Gastroesophageal sphincter (tissue), 4 donors: ENCODE measurements around the gene CERKL. TPM values are rescaled to one million over a fixed set of nuclear protein-coding genes. Genes with fewer than 3 reads are reported as not detected.

Source experiments
- ATAC-seq: fragments of 150-250 bp; one replicate; pipeline ENCODE4 v1.9.1; 2016; ENCODE audit warnings: mild to moderate bottlenecking, moderate library complexity
- H3K27ac ChIP-seq, 4 donors: fragments of 200-600 bp; sonication (generic) in 3 of 4; 1 replicate in 3 of 4; 2 replicates in 1 of 4; pipeline ENCODE4 v1.5.1; 2016 to 2019
- H3K27me3 ChIP-seq: fragments of 200-600 bp; sonication (generic); one replicate; pipeline ENCODE4 v1.5.1; 2019
- H3K36me3 ChIP-seq, 2 donors: fragments of 200-600 bp; sonication (generic); one replicate each; pipeline ENCODE4 v1.5.1; 2019; ENCODE audit warnings: control low read depth in 1 of 2
- H3K4me1 ChIP-seq, 3 donors: fragments of 200-600 bp; sonication (generic); 1 replicate in 2 of 3; 2 replicates in 1 of 3; pipeline ENCODE4 v1.5.1; 2016 to 2019; ENCODE audit warnings: control low read depth in 2 of 3
- H3K4me3 ChIP-seq, 2 donors: fragments of 200-600 bp; sonication (generic); one replicate each; pipeline ENCODE4 v1.5.1; 2019; ENCODE audit warnings: mild to moderate bottlenecking in 1 of 2, moderate library complexity in 1 of 2
- H3K9me3 ChIP-seq, 3 donors: fragments of 200-600 bp; sonication (generic); one replicate each; pipeline ENCODE4 v1.5.1; 2017 to 2019; ENCODE audit warnings: control low read depth in 2 of 3
- CTCF ChIP-seq, 4 experiments: fragments of 200-600 bp in 2 of 4; fragments of 450-650 bp in 2 of 4; sonication (generic) in 1 of 4; IDR thresholded peaks; one replicate each; pipeline ENCODE4 v1.5.1; 2017 to 2019; ENCODE audit warnings: antibody characterized with exemption in 4 of 4, mild to moderate bottlenecking in 2 of 4, moderate library complexity in 2 of 4
- EP300 ChIP-seq: sonication (generic); formaldehyde crosslinking; IDR thresholded peaks from one replicate; pipeline ENCODE4 v1.6.1; 2017; ENCODE audit warnings: antibody characterized with exemption, mild to moderate bottlenecking
- POLR2A ChIP-seq, 2 donors: fragments of 450-650 bp; IDR thresholded peaks; one replicate each; pipeline ENCODE4 v1.6.1; 2017; ENCODE audit warnings: antibody characterized with exemption in 2 of 2, mild to moderate bottlenecking in 2 of 2, moderate library complexity in 1 of 2
- POLR2AphosphoS5 ChIP-seq: sonication (generic); formaldehyde crosslinking; IDR thresholded peaks from one replicate; pipeline ENCODE4 v1.6.1; 2017; ENCODE audit warnings: antibody characterized with exemption
- WGBS, 2 donors: methylation state at CpG; one replicate each; pipeline ENCODE4 v1.1.5; 2018; ENCODE audit warnings: low coverage in 1 of 2; 5-methylcytosine and 5-hydroxymethylcytosine counted together
- total RNA-seq, 4 donors: library from RNA; depleted of rRNA; stranded (reverse); fragments of >200 nt; gene quantifications; one replicate each; pipeline ENCODE4 v1.1.0, GENCODE V29; 2016

The CERKL gene
- total RNA-seq, 4 donors from 2014 or later, result 0.78 TPM; not detected in 3

GRCh38 chr2:181680055-181680936 lies 23.4 kb upstream of the CERKL start, which contains the start of gene NEUROD1:
Gene NEUROD1 (minus strand): TSS chr2:181680517. CDS start chr2:181678860, 1,657 bp downstream.
- no peaks in the 10 kb centered on the region for H3K9me3 ChIP-seq
- ATAC-seq, result no peak
- peaks cover 96% of the 10 kb centered on the region for H3K27me3 ChIP-seq
- H3K4me1 ChIP-seq, result peaks cover 0 to 36% (median 18%) of the 10 kb centered on the region in 3 donors
- WGBS, 2 donors, result 0 to 1% methylated on average over 8 to 15 of the region's 45 CpGs
- no peaks in the 10 kb centered on the region for H3K36me3 ChIP-seq
- H3K27ac ChIP-seq, result no peak within 1 kb of the TSS
- TF ChIP-seq POLR2AphosphoS5 (no peak), EP300 (no peak), POLR2A (IDR thresholded peaks at IDR 0.05) (no peak), CTCF (IDR thresholded peaks at IDR 0.05) (no peak)
- H3K4me3 ChIP-seq, result no peak within 1 kb of the TSS

- H3K27ac ChIP-seq, result no peak overlapping the region
- no peaks in the 10 kb centered on the region for H3K36me3 ChIP-seq
- no peak for TF ChIP-seq POLR2AphosphoS5
- TF ChIP-seq POLR2A (IDR thresholded peaks at IDR 0.05), result no peak
- no peak for TF ChIP-seq CTCF (IDR thresholded peaks at IDR 0.05)
- no peak for TF ChIP-seq EP300
- peaks cover 0 to 36% (median 18%) of the 10 kb centered on the region in 3 donors for H3K4me1 ChIP-seq
- no peaks in the 10 kb centered on the region for H3K9me3 ChIP-seq
- no peak for ATAC-seq
- no peak overlapping the region for H3K4me3 ChIP-seq
- WGBS, 2 donors, result 1% methylated on average over 17 to 20 of the region's 20 CpGs
- peaks cover 92% of the 10 kb centered on the region for H3K27me3 ChIP-seq
Measured at GRCh38 chr2:181679544-181679979, 22.7 kb upstream of the CERKL start.

DNA sequence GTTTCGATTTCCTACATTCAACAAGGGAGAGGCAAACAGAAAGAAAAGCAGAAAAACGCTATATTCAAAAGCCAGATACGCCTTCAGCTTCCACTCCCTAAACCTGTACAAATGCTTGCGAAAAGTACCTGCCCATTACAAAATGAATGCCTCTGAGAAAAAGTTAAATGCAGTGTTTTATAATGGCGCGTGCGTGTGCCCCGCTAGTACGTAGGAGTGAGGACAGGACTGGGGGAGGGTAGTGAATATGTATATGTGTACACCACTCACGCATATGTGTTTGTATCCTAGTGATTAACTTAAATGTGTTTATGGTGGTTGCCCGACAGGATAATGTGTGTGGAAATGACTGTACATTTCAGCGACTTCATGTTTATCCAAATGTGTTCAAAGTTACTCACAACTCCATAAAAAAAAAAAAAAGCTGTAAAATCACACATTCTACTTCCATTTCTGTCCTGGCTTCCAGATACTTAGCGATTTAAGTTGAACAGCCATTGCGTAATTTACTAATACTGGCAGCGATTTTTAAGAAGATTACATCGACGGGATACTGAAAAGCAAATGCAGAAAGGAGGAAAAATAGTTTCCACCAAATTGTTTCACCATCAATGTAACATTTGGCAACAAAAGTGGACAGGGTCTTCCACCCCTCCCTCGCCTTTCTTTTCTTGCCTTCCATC lies 22.1 kb upstream of the CERKL start:
- H3K36me3 ChIP-seq, result no peaks in the 10 kb centered on the region
- WGBS, 2 donors, result 11 to 13% methylated on average over 13 to 16 of the region's 18 CpGs
- H3K27ac ChIP-seq, result no peak overlapping the region
- peaks cover 87% of the 10 kb centered on the region for H3K27me3 ChIP-seq
- no peak for TF ChIP-seq EP300
- no peak for TF ChIP-seq POLR2A (IDR thresholded peaks at IDR 0.05)
- no peak for TF ChIP-seq CTCF (IDR thresholded peaks at IDR 0.05)
- TF ChIP-seq POLR2AphosphoS5, result no peak
- peaks cover 0 to 30% (median 17%) of the 10 kb centered on the region in 3 donors for H3K4me1 ChIP-seq
- ATAC-seq, result no peak
- H3K9me3 ChIP-seq, result no peaks in the 10 kb centered on the region
- H3K4me3 ChIP-seq, result no peak overlapping the region

- Histone ChIP-seq H3K27ac (no peak overlapping the region), H3K4me1 (peaks cover 0 to 21% (median 7%) of the 10 kb centered on the region in 3 donors), H3K36me3 (no peaks in the 10 kb centered on the region), H3K27me3 (peaks cover 77% of the 10 kb centered on the region), H3K9me3 (no peaks in the 10 kb centered on the region), H3K4me3 (no peak overlapping the region)
- ATAC-seq, result peak; percentile 72
- 6 to 8% methylated on average over 12 to 27 of the region's 41 CpGs for WGBS, 2 donors
- TF ChIP-seq POLR2AphosphoS5 (no peak), CTCF (IDR thresholded peaks at IDR 0.05) (no peak), EP300 (no peak), POLR2A (IDR thresholded peaks at IDR 0.05) (no peak)
Measured at GRCh38 chr2:181677912-181678586, 21.1 kb upstream of the CERKL start.
